Endothelial cell (in vitro differentiated cells): Measurements from ENCODE around the gene S100A11. TPM values are rescaled to one million over a fixed set of nuclear protein-coding genes. Genes with fewer than 3 reads are reported as not detected.
"Not testable (repeated sequence)": the region's sequence is repeated elsewhere in the genome, so short reads cannot be mapped to it uniquely, and the experiment has no call there.

Experiments
- DNase-seq: peaks from one replicate; pipeline ENCODE4 v3.0.0; 2021; ENCODE audit warnings: low spot score
- H3K27ac Mint-ChIP-seq: one replicate; pipeline ENCODE4 v1.8.0; 2021; ENCODE audit warnings: mixed read lengths, inconsistent platforms; ENCODE audit not compliant: unreplicated experiment
- H3K27me3 Mint-ChIP-seq: one replicate; pipeline ENCODE4 v1.8.0; 2021; ENCODE audit warnings: mild to moderate bottlenecking, moderate library complexity, mixed read lengths, inconsistent platforms; ENCODE audit not compliant: unreplicated experiment
- H3K36me3 Mint-ChIP-seq: one replicate; pipeline ENCODE4 v1.8.0; 2021; ENCODE audit warnings: mild to moderate bottlenecking, low read depth, mixed read lengths, inconsistent platforms; ENCODE audit not compliant: unreplicated experiment
- H3K4me1 Mint-ChIP-seq: one replicate; pipeline ENCODE4 v1.8.0; 2021; ENCODE audit warnings: mild to moderate bottlenecking, mixed read lengths, inconsistent platforms; ENCODE audit not compliant: unreplicated experiment
- H3K4me3 Mint-ChIP-seq: one replicate; pipeline ENCODE4 v1.8.0; 2021; ENCODE audit warnings: mild to moderate bottlenecking, mixed read lengths, inconsistent platforms; ENCODE audit not compliant: unreplicated experiment
- H3K9me3 Mint-ChIP-seq: one replicate; pipeline ENCODE4 v1.8.0; 2021; ENCODE audit warnings: mixed read lengths, inconsistent platforms; ENCODE audit not compliant: unreplicated experiment
- CTCF ChIP-seq: fragments of 200-600 bp; sonication (generic); IDR thresholded peaks from one replicate; pipeline ENCODE4 v1.5.0; 2021; ENCODE audit warnings: antibody characterized with exemption; ENCODE audit not compliant: unreplicated experiment
- long read RNA-seq: library from polyadenylated mRNA; unstranded; transcript quantifications from one replicate; pipeline ENCODE4 v2.0.0, GENCODE V29; 2020; ENCODE audit not compliant: unreplicated experiment
- total RNA-seq: library from RNA; stranded (reverse); fragmentation: NEBNext Ultra II Directional; extraction: Animal tissue kit (Norgen Biotek cat#: 25700); gene quantifications from one replicate; pipeline ENCODE4 v1.2.1, GENCODE V29; 2021; ENCODE audit not compliant: unreplicated experiment

S100A11 gene
- 1,124 TPM for total RNA-seq
- long read RNA-seq, transcript S100A11-201 (3 exons, 594 nt): major isoform, 1,190 of 1,195 reads
- long read RNA-seq, partial matches to known transcripts: 2 of 1,195 reads
- long read RNA-seq, other reads (novel, unspliced or antisense): 3 of 1,195 reads

DNA sequence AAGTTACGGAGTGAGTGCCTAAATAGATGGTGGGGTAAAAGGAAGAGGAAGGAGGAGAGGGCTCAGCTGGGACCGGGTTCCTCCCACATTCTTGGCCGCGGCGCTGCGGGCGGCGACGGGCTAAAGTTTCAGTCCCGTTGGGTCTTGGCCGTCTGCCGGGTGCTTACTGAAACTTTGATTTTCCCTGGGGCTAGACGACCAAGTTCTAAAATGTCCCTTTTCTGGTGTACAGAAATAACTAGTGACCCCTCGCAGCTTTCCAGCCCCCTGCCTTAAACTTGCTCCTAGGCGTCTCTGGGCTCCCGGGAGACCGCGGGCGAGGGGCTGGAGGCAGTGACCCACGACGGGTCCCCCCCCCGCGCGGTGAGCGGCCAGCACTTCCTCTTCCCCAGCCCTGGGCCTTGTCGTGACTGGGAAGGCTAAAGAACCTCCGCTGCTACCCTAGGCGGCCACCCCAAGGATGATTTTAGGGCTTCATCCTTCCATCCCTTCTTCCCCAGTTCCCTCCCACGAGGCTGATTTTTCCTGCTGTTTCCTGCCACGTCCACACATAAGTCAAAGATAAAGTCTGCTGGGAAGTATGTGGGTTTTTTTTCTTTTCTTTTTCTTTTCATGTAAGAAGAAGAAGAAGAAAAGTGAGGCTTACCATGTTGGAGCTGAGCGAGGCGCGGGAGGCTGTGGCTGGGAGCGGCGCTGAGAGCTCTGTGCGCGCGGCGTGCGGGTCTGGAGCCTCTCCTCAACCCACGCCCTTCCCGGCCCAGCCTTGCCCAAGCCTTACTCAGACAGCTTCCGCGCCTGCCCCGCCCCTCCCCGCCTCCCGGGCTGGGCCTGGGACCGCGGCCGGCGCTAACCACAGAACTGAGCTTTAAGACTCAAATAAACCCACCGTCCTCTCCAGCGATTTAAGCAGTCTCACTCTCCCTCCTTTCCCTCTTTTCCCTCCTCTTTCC, at the start of gene S100A11:
S100A11 (minus strand) TSS at position 738 of the 950 bp plus-strand sequence; CDS start at position 649, 89 bp downstream.
- DNase-seq: peak; percentile 84
- Mint-ChIP-seq H3K27me3 (peaks cover 14% of the 10 kb centered on the region), H3K27ac (peak within 1 kb of the TSS; percentile 99), H3K36me3 (peaks cover 30% of the 10 kb centered on the region), H3K4me1 (peaks cover 37% of the 10 kb centered on the region), H3K9me3 (no peaks in the 10 kb centered on the region), H3K4me3 (peak within 1 kb of the TSS; percentile 100)
- TF ChIP-seq CTCF: no peak

GRCh38 chr1:152084853-152085252, 48.0 kb upstream of the S100A11 start:
- H3K9me3 Mint-ChIP-seq: no peaks in the 10 kb centered on the region

GRCh38 chr1:152081026-152081425, 44.2 kb upstream of the S100A11 start:
- H3K4me3 Mint-ChIP-seq, H3K4me1 Mint-ChIP-seq, H3K27me3 Mint-ChIP-seq, H3K36me3 Mint-ChIP-seq, DNase-seq, H3K27ac Mint-ChIP-seq, H3K9me3 Mint-ChIP-seq: not testable (repeated sequence)

More at GRCh38 chr1:152084853-152085252, 48.0 kb upstream of the S100A11 start:
- no peak for DNase-seq
- H3K4me3 Mint-ChIP-seq: no peak overlapping the region
- no peaks in the 10 kb centered on the region for H3K36me3 Mint-ChIP-seq
- no peak overlapping the region for H3K27ac Mint-ChIP-seq
- H3K4me1 Mint-ChIP-seq: no peaks in the 10 kb centered on the region
- H3K27me3 Mint-ChIP-seq: peaks cover 3% of the 10 kb centered on the region
- TF ChIP-seq CTCF: no peak

GRCh38 chr1:152080494-152080893, 43.7 kb upstream of the S100A11 start:
- not testable (repeated sequence) for H3K27me3 Mint-ChIP-seq, H3K4me3 Mint-ChIP-seq, H3K9me3 Mint-ChIP-seq, DNase-seq, H3K36me3 Mint-ChIP-seq, H3K4me1 Mint-ChIP-seq, H3K27ac Mint-ChIP-seq

DNA sequence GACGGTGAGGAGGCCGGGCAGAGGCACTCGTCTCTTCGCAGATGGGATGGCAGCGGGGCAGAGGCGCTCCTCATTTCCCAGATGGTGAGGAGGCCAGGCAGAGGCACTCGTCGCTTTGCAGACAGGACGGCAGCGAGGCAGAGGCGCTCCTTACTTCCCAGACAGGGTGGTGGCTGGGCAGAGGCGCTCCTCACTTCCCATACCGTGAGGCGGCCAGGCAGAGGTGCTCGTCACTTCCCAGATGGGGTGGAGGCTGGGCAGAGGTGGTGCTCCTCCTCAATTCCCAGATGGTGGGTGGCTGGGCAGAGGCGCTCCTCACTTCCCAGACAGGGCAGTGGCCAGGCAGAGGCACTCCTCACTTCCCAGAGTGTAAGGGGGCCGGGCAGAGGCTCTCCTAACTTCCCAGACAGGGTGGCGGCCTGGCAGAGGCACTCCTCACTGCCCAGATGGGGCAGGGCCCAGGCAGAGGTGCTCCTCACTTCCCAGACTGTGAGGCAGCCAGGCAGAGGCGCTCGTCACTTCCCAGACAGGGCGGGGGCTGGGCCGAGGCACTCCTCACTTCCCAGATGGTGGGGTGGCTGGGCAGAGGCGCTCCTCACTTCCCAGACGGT, 42.1 kb upstream of the S100A11 start:
- Mint-ChIP-seq H3K4me3 (no peak overlapping the region), H3K36me3 (no peaks in the 10 kb centered on the region), H3K27me3 (peaks cover 5% of the 10 kb centered on the region), H3K27ac (no peak overlapping the region), H3K4me1 (no peaks in the 10 kb centered on the region), H3K9me3 (no peaks in the 10 kb centered on the region)
- DNase-seq: no peak
- no peak for TF ChIP-seq CTCF
